Small intestine (tissue), 16 donors: ENCODE results near the gene DHX15. TPM values are rescaled to one million over a fixed set of nuclear protein-coding genes. Genes with fewer than 3 reads are reported as not detected.

ENCODE experiments used
- DNase-seq, 2 donors: peaks; one replicate each; pipeline versions ENCODE4 v3.0.0 to v3.0.0-alpha.2; 2013
- FAIRE-seq: peaks from 2 replicates; lab custom pipeline; 2012; peaks lifted over from hg19 to GRCh38; lab: Jason Lieb, UNC
- H3K27ac ChIP-seq, 3 donors: one replicate each; pipeline ENCODE4 v1.5.1; 2013; ENCODE audit warnings: low read length in 2 of 3, mild to moderate bottlenecking in 2 of 3, control low read depth in 1 of 3, inconsistent platforms in 1 of 3, low read depth in 1 of 3, moderate library complexity in 1 of 3
- H3K27me3 ChIP-seq, 3 donors: one replicate each; pipeline ENCODE4 v1.6.1; 2013; ENCODE audit warnings: low read length in 3 of 3, inconsistent platforms in 1 of 3; ENCODE audit not compliant: control insufficient read depth in 3 of 3, insufficient read depth in 3 of 3
- H3K36me3 ChIP-seq, 3 donors: one replicate each; pipeline ENCODE4 v1.6.1; 2013; ENCODE audit warnings: low read length in 3 of 3, inconsistent platforms in 1 of 3, low read depth in 1 of 3, mild to moderate bottlenecking in 1 of 3, moderate library complexity in 1 of 3; ENCODE audit not compliant: control insufficient read depth in 3 of 3, insufficient read depth in 2 of 3
- H3K4me1 ChIP-seq, 3 donors: one replicate each; pipeline ENCODE4 v1.6.1; 2013; ENCODE audit warnings: low read length in 2 of 3, inconsistent platforms in 1 of 3, low read depth in 1 of 3, mild to moderate bottlenecking in 1 of 3, moderate library complexity in 1 of 3; ENCODE audit not compliant: control insufficient read depth in 3 of 3, insufficient read depth in 2 of 3
- H3K4me3 ChIP-seq, 3 donors: one replicate each; pipeline ENCODE4 v1.5.1; 2013; ENCODE audit warnings: low read length in 3 of 3, control low read depth in 1 of 3, inconsistent platforms in 1 of 3, low read depth in 1 of 3, mild to moderate bottlenecking in 1 of 3, moderate library complexity in 1 of 3
- H3K9me3 ChIP-seq, 2 donors: one replicate each; pipeline ENCODE4 v1.6.1; 2013; ENCODE audit warnings: low read depth in 1 of 2, low read length in 1 of 2; ENCODE audit not compliant: control insufficient read depth in 2 of 2, insufficient read depth in 1 of 2
- WGBS, 3 donors: extraction: QIAGEN DNeasy Blood & Tissue Kit; methylation state at CpG; one replicate each; pipeline ENCODE4 v1.1.7; 2013; 5-methylcytosine and 5-hydroxymethylcytosine counted together
- long read RNA-seq, 10 donors: transcript quantifications; one replicate each; lab custom pipeline, GENCODE V29; 2026
- polyA plus RNA-seq, 4 donors: library from polyadenylated mRNA; stranded (reverse) in 3 of 4; unstranded in 1 of 4; fragments of 200-250 nt in 3 of 4; fragments of 120-200 nt in 1 of 4; gene quantifications; one replicate each; pipeline versions ENCODE4 v1.2.1 to v1.2.3, GENCODE V29; 2013
- donor health status: healthy with polysubstance abuse.
- donor health status: control.
- donor health status: control.
- donor health status: Bipolar disorder and iron deficiency.
- donor health status: healthy.

DHX15 gene
- polyA plus RNA-seq, result 100 to 1,000 TPM in 1 of 4 donors, 10 to 100 TPM in 3; 47.6 to 129 (median 54.2) TPM
- long read RNA-seq, donor 1, transcript DHX15-208 (3 exons, 2,071 nt), result minor isoform, 6 of 127 reads
- long read RNA-seq, donor 1, transcript DHX15-201 (14 exons, 2,994 nt), result major isoform, 26 of 127 reads
- long read RNA-seq, donor 1, transcript DHX15-209 (2 exons, 1,848 nt), result minor isoform, 12 of 127 reads
- long read RNA-seq, donor 1, transcript DHX15-204 (4 exons, 3,028 nt), result minor isoform, 20 of 127 reads
- long read RNA-seq, donor 1, partial matches to known transcripts, result 63 of 127 reads
- long read RNA-seq, donor 1, other reads (novel, unspliced or antisense), result 0 of 127 reads
- long read RNA-seq, donor 2, transcript DHX15-201 (14 exons, 2,994 nt), result major isoform, 6 of 15 reads
- long read RNA-seq, donor 2, partial matches to known transcripts, result 5 of 15 reads
- long read RNA-seq, donor 2, other reads (novel, unspliced or antisense), result 0 of 15 reads
- long read RNA-seq, donor 3, transcript DHX15-208 (3 exons, 2,071 nt), result major isoform, 11 of 57 reads
- long read RNA-seq, donor 3, transcript DHX15-209 (2 exons, 1,848 nt), result minor isoform, 9 of 57 reads
- long read RNA-seq, donor 3, partial matches to known transcripts, result 33 of 57 reads
- long read RNA-seq, donor 3, other reads (novel, unspliced or antisense), result 0 of 57 reads
- long read RNA-seq, donor 4, partial matches to known transcripts, result 0 of 2 reads
- long read RNA-seq, donor 4, other reads (novel, unspliced or antisense), result 0 of 2 reads
- long read RNA-seq, donor 5, partial matches to known transcripts, result 18 of 23 reads
- long read RNA-seq, donor 5, other reads (novel, unspliced or antisense), result 0 of 23 reads
- long read RNA-seq, donor 6, transcript DHX15-201 (14 exons, 2,994 nt), result major isoform, 13 of 43 reads
- long read RNA-seq, donor 6, partial matches to known transcripts, result 23 of 43 reads
- long read RNA-seq, donor 6, other reads (novel, unspliced or antisense), result 0 of 43 reads
- long read RNA-seq, donor 7, result 0 reads
- long read RNA-seq, donor 8, partial matches to known transcripts, result 0 of 3 reads
- long read RNA-seq, donor 8, other reads (novel, unspliced or antisense), result 0 of 3 reads
- long read RNA-seq, donor 9, partial matches to known transcripts, result 0 of 7 reads
- long read RNA-seq, donor 9, other reads (novel, unspliced or antisense), result 0 of 7 reads
- long read RNA-seq, donor 10, transcript DHX15-204 (4 exons, 3,028 nt), result minor isoform, 7 of 77 reads
- long read RNA-seq, donor 10, transcript DHX15-209 (2 exons, 1,848 nt), result minor isoform, 9 of 77 reads
- long read RNA-seq, donor 10, transcript DHX15-201 (14 exons, 2,994 nt), result major isoform, 16 of 77 reads
- long read RNA-seq, donor 10, partial matches to known transcripts, result 43 of 77 reads
- long read RNA-seq, donor 10, other reads (novel, unspliced or antisense), result 0 of 77 reads

GRCh38 chr4:24584211-24584850 lies at the start of gene DHX15:
Gene DHX15 (minus strand): TSS chr4:24584554. CDS start chr4:24584393, 161 bp downstream.
- peaks cover 0 to 5% (median 4%) of the 10 kb centered on the region in 3 donors for H3K4me1 ChIP-seq
- DNase-seq (peak; percentile 97 to 98), FAIRE-seq (no peak)
- peaks cover 0 to 10% (median 0%) of the 10 kb centered on the region in 3 donors for H3K36me3 ChIP-seq
- peak within 1 kb of the TSS; percentile 63 to 98 (median 98) for H3K27ac ChIP-seq
- peak within 1 kb of the TSS; percentile 93 to 100 (median 96) for H3K4me3 ChIP-seq
- WGBS, 3 donors, result 0% methylated on average over 44 to 52 of the region's 52 CpGs
- H3K9me3 ChIP-seq, result no peaks in the 10 kb centered on the region
- H3K27me3 ChIP-seq, result no peaks in the 10 kb centered on the region

- H3K4me3 ChIP-seq, result no peak overlapping the region
- no peak for FAIRE-seq
Measured at GRCh38 chr4:24632011-24632410, 47.7 kb upstream of the DHX15 start.

GRCh38 chr4:24630937-24631336 lies 46.6 kb upstream of the DHX15 start:
- Histone ChIP-seq H3K4me1 (no peaks in the 10 kb centered on the region), H3K27me3 (no peaks in the 10 kb centered on the region), H3K4me3 (no peak overlapping the region), H3K9me3 (no peaks in the 10 kb centered on the region), H3K36me3 (no peaks in the 10 kb centered on the region), H3K27ac (no peak overlapping the region)
- DNase-seq (no peak), FAIRE-seq (no peak)
- WGBS, 3 donors, result 53 to 76% (median 68%) methylated on average over 5 of the region's 5 CpGs

More at GRCh38 chr4:24632011-24632410, 47.7 kb upstream of the DHX15 start:
- Histone ChIP-seq H3K36me3 (no peaks in the 10 kb centered on the region), H3K4me1 (no peaks in the 10 kb centered on the region), H3K27me3 (no peaks in the 10 kb centered on the region), H3K9me3 (no peaks in the 10 kb centered on the region), H3K27ac (no peak overlapping the region)
- WGBS, 3 donors, result 80 to 95% (median 94%) methylated on average over 2 of the region's 2 CpGs
- no peak for DNase-seq

- Histone ChIP-seq H3K4me3 (no peak overlapping the region), H3K27me3 (no peaks in the 10 kb centered on the region), H3K9me3 (peaks cover 0 to 6% of the 10 kb centered on the region in 2 donors), H3K36me3 (no peaks in the 10 kb centered on the region), H3K27ac (no peak overlapping the region), H3K4me1 (no peaks in the 10 kb centered on the region)
- no peak for FAIRE-seq
- no peak for DNase-seq
- 22 to 51% (median 31%) methylated on average over 2 of the region's 2 CpGs for WGBS, 3 donors
Measured at GRCh38 chr4:24625091-24625490, 40.7 kb upstream of the DHX15 start.

GRCh38 chr4:24624381-24624780 lies 40.0 kb upstream of the DHX15 start:
- no peak for DNase-seq
- H3K4me3 ChIP-seq, result no peak overlapping the region
- H3K36me3 ChIP-seq, result no peaks in the 10 kb centered on the region
- no peak overlapping the region for H3K27ac ChIP-seq
- WGBS, 3 donors, result 39 to 56% (median 50%) methylated on average over 1 of the region's 1 CpG
- no peak for FAIRE-seq
- H3K9me3 ChIP-seq, result peaks cover 0 to 6% of the 10 kb centered on the region in 2 donors
- H3K27me3 ChIP-seq, result no peaks in the 10 kb centered on the region
- no peaks in the 10 kb centered on the region for H3K4me1 ChIP-seq

GRCh38 chr4:24622146-24622834 lies 37.9 kb upstream of the DHX15 start:
- 67 to 82% (median 75%) methylated on average over 3 of the region's 3 CpGs for WGBS, 3 donors
- Histone ChIP-seq H3K4me1 (no peaks in the 10 kb centered on the region), H3K27ac (no peak overlapping the region), H3K9me3 (peaks cover 0 to 9% of the 10 kb centered on the region in 2 donors), H3K36me3 (no peaks in the 10 kb centered on the region), H3K27me3 (no peaks in the 10 kb centered on the region), H3K4me3 (no peak overlapping the region)
- FAIRE-seq (no peak), DNase-seq (no peak)

- Histone ChIP-seq H3K4me3 (no peak overlapping the region), H3K27me3 (no peaks in the 10 kb centered on the region), H3K27ac (no peak overlapping the region), H3K4me1 (no peaks in the 10 kb centered on the region), H3K9me3 (peaks cover 0 to 3% of the 10 kb centered on the region in 2 donors), H3K36me3 (no peaks in the 10 kb centered on the region)
- 81 to 88% (median 82%) methylated on average over 2 of the region's 2 CpGs for WGBS, 3 donors
- FAIRE-seq, result no peak
- no peak for DNase-seq
Measured at GRCh38 chr4:24615977-24616376, 31.6 kb upstream of the DHX15 start.
